GM15510 (cell line): ENCODE measurements around the gene SDR9C7.

ENCODE experiments used
- POLR2A ChIP-seq: IDR thresholded peaks from 3 replicates; pipeline ENCODE4 v1.6.1; 2011; ENCODE audit warnings: borderline replicate concordance; ENCODE audit not compliant: insufficient read length; ENCODE audit errors: extremely low read depth

The SDR9C7 gene

DNA sequence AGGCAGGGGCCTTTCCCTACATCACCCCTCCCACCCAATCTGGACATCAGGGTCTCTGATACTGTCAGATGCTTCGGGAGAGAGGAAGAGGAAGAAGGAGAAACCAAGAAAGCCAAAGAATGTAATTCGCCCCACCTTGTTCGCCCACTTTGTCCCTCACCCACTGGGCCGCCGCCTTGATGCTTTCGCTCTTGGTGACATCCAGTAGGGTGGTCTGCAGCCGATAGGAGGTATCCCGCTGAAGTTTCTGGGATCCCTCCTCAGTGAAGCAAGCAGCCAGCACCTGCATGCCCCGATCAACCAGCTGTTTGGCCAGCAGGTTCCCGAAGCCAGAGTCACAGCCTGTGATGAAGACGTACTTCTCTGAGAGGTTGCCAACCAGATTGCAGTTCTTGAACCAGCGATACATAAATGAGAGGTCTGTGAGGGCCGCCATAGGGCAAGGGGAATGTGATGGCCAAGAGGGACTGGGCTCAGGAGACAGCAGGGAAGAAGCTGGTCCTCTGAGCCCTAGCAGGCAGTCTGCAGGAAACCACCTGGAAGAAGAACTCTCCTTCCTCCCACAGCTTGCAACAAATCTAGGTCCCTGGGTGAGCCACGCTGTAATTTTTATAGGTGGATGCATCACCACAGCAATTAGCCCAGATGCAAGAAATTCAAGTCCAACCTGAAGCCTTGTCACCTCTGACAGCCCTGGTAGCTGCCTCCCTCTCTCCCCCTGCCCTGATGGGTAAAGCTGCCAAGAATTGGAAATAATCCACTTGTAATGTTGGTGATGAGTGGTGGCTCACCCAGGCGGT lies at the start of gene SDR9C7:
Gene SDR9C7 (minus strand): TSS at position 583 of the 800 bp plus-strand sequence. CDS start 147 bp downstream, at position 436.
- no peak for TF ChIP-seq POLR2A

DNA sequence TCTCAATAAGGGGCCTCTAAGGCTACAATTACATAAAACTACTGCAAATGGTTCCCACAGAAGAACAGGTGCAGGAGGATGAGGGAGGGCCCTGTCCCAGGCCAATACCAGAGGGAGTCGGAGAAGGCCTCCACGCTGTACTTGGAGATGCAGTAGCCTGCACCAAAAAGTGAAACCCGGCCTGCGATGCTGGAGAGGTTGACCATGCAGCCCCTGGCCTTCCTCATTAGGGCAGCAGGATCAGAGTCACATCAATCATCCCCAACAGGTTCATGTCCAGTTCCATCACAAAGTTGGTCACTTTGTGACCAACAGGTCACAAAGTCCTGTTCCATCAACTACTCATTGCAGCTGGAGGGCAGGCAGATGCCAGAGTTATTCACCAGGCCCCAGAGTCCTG lies 49.2 kb upstream of the SDR9C7 start:
- TF ChIP-seq POLR2A, result no peak

DNA sequence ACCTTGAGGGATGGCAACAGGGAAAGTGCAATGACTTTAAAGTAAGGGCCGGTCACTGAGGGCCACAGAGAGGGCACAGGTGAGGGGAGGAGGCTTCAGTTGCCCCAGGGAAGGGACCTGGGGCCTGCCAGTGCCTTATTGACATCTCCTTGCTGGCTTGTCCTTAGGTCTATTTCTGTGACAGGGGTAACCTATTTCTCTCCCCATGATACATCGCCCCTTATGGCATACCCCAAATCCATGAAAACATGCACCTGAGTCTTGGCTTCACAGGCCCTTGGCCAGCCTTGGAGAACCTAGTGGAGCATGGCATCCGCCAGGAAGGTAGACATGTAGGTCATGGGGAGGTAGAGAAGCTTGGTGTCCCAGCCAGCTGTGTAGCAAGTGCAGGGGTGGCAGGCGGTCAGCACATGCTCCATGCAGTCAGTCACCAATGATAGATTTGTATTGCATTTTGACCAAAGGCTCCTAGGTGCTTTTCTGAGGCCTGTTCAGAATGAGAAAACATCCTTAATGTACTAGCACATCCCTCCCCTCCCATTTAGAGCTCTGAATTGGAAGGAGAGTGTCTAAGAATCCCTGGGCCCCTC lies 46.8 kb upstream of the SDR9C7 start:
- no peak for TF ChIP-seq POLR2A

DNA sequence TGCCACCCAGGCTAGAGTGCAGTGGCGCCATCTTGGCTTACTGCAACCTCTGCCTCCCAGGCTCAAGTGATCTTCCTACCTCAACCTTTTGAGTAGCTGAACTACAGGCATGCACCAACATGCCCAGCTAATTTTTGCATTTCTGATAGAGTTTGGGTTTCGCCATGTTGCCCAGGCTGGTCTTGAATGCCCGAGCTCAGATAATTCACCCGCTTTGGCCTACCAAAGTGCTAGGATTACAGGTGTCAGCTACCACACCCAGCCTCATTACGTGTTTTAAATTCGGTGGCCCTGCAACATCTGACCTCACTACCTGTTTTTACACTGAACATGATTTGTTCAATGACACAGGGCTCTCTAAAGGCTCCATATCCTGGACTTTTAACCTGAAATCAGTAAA lies 46.1 kb upstream of the SDR9C7 start:
- TF ChIP-seq POLR2A, result no peak

DNA sequence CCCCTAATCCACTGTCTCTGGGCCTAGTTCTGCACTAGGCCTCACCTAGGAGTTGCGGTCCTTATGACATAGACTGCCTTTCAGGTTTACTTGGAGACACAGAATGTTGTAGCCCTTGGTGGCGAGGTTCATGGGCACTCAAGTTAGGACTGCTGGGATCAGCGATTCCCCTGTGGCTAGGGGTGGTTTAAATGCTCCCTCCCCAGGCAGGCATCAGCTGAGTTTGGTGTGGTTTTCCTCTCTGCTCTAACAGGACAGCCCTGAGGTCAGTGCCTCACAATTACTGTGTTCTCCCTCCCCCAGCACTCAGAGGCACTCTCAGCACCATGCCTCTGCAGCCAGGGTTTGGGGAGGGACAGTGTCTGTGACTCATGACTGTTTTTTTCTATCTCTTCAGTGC lies 45.4 kb upstream of the SDR9C7 start:
- no peak for TF ChIP-seq POLR2A

DNA sequence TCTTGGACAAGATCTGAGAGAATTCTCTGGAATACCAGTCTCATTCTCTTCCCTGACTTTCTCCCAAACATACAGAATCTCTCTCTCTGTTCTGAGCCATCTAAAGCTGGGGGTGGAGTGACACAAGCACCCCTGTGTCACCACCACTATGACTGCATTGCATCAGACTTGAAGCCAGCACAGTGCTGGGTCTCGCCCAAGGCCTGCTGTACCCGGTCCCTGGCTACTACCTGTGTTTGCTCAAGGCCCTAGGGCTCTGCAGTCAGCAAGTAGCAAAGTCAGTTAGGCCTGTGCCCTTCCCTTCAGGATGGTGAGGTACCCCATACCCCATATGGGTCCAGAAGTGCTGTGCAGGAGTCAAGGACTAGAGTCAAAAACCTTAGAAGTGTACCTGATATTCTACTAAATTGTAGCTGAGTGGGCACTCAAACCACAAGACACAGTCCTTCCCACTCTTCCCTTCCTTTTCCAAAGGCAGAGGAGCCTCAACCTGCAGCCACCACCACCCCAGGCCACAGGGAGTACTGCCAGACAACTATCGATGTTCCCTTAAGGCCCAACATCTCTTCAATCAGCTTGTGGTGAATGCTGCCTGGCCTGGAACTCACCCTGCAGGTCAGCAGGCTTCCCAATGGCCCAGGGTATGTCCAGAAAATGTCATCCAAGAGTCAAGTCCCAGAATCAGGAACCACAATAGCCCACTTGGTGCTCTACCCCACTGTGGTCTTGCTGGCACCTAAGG lies 44.4 kb upstream of the SDR9C7 start:
- TF ChIP-seq POLR2A, result no peak

DNA sequence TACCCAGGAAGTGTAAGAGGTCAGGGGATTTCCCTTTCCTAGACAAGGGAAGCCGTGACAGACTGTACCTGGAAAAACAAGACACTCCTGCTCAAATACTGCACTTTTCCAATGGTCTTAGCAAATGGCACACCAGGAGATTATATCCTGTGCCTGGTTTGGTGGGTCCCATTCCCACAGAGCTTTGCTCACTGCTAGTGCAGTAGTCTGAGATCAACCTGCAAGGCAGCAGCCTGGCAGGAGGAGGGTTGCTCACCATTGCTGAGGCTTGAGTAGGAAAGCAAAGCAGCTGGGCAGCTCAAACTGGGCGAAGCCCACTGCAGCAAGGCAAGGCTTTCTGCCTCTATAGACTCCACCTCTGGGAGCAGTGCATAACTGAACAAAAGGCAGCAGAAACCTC lies 24.2 kb upstream of the SDR9C7 start:
- TF ChIP-seq POLR2A, result no peak

DNA sequence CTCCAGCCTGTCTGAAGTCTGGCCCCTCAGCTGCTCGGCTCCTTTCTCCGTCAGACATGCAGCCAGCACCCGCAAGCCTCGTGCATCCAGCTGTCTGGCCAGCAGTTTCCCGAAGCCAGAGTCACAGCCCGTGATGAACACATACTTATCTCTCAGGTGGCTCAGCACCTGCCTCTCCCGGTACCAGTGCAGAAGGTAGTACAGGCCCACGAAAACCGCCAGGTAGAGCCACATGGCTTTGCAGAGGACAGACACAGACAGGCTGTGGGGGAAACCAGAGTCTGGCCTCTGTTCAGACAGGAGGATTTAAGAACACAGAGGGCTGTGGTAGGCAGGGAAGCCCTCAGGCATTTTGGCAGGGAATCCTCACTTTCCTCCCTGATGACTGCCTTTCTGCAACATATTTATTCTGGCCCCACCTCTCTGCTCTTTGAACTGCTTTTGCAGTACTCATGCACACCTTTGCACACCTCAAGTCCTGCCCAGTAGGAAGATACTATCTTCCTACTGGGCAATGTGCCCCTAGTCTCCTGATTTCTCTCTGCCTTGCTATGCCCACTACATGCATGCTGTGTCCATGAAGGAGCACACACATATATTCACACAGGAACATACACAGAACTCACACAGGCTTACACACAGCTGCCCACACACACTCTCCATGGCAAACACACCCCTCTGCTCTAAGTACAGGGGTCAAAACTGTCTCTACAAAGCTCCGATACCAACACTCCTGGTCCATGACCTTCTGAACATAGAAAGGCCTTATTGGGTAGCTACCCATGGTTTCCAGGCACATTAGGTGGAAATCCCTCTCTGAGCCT lies 23.2 kb upstream of the SDR9C7 start, which contains the start of gene RDH16:
Gene RDH16 (minus strand): TSS at position 380 of the 824 bp plus-strand sequence. CDS start 146 bp downstream, at position 234.
- TF ChIP-seq POLR2A, result no peak

DNA sequence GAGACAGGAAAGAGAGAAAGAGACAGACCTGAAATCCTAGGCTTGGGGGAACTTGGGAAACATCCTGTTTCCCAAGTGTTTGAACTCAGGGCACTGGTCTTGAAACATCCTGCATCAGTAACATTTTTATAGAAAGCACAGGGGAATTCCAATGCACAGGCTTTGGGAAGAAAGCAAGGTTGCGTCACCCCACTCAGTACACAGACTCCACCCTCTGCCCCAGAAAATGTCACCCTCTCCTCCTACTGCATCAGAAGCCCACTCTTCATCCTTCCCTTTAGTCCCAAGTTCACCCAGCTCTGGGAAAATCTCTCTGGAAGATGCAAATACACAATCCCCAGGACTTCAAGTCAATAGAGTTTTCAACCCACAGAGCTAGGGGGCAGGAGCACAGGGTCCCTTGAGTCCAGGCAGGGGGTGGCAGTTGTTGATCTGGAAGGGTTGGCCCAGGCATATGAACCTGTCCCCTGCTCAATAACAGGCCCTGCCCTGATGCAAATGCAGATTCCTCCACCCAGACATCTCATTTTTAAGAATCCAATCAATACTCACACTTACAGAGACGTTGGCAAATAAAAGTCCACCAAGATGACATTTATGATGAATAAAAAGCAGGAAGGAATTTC lies 21.5 kb upstream of the SDR9C7 start:
- no peak for TF ChIP-seq POLR2A

DNA sequence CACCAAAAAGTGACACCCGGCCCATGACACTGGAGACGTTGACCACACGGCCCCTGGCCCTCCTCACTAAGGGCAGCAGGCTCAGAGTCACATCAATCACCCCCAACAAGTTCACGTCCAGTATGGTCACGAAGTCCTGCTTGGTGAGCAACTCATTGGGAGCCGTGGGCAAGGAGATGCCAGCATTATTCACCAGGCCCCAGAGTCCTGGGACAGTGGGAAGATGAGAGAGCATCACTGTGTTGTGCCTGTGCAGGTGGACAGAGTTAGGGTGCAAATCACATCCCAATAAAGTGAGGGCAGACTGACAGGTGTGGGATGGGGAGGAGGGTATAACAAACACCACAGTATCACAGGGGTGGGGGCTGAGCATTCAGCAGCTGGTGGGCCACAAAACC lies 20.7 kb upstream of the SDR9C7 start:
- TF ChIP-seq POLR2A, result no peak

DNA sequence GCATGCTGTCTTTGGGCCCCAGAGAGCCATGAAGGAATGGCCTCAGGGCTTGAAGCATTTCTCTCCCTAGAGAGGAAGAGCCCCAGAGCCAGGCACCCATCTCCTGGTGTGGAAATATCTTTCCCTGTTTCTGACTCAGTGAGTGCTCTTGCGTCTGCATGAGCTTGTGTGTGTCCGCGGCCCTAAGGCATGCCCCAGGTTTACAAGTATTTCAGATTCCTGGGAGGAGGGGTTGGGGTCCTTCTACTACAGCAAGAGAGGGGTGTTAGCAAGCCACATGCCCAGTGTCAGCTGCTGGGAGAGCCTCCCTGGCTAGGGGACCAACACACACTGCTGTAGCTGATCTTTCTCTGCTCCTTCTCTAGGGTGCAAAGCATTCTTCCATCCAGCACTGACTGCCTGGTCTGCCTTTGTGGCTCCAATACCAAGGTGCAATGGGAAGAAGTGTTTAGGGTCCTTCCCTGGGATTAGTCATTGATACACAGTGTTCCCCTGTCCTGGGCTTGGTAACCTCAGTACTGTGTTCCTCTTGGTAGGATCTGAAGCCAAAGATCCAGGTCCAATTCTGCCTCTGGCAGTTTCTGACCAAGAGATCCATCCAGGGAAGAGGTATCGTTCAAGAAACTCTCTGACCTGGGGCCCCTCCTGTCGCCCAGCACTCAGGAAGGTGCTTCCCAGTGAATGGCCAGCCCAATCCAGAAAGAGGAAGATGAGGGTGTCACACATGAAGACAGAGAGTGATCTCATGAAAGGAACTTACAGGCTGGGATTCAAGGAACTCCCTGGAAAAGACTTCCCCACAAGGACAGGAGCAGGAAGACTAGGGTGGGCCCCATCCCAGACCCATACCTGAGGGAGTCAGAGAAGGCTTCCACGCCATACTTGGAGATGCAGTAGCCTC lies 20.1 kb upstream of the SDR9C7 start:
- TF ChIP-seq POLR2A, result no peak

DNA sequence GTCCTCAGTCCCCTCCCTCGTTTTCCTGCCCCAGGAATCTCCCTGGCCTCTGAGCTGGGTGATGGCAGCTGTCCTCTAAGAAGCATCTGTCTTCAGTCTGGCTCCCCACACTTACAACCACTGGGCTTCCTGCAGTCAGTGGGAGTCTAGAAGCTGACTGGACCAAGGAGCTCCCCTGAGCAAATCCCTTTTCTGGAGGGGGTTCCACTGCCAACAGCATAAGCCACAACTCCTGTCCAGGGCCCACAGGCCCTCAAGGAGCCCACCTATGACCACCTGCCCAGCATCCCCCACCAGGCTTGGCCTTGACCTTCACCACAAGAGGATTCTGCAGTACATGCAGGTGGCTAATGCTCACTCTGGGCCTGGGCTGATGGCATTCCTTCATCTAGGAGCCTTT lies 19.1 kb upstream of the SDR9C7 start:
- TF ChIP-seq POLR2A, result no peak
